Adipocyte (in vitro differentiated cells): ENCODE measurements around the gene CAMK1D.
"Not testable (repeated sequence)": the region's sequence is repeated elsewhere in the genome, so short reads cannot be mapped to it uniquely, and the experiment has no call there.

Experiments
- DNase-seq: peaks from one replicate; pipeline ENCODE4 v3.0.0-alpha.2; 2015; ENCODE audit warnings: low read depth
- H3K27me3 ChIP-seq: replicated peaks from 2 replicates; pipeline ENCODE4 v1.7.0; 2013; ENCODE audit warnings: mild to moderate bottlenecking, low read length, moderate library complexity; ENCODE audit not compliant: control insufficient read depth, insufficient read depth
- H3K36me3 ChIP-seq: 2 replicates; pipeline ENCODE4 v1.7.0; 2013; ENCODE audit warnings: low read length, mild to moderate bottlenecking, moderate library complexity; ENCODE audit not compliant: control insufficient read depth, insufficient read depth, severe bottlenecking
- H3K4me1 ChIP-seq: 2 replicates; pipeline ENCODE4 v1.7.0; 2013; ENCODE audit warnings: mild to moderate bottlenecking, low read length, moderate library complexity; ENCODE audit not compliant: control insufficient read depth, insufficient read depth
- H3K4me3 ChIP-seq: 2 replicates; pipeline ENCODE4 v1.7.0; 2013; ENCODE audit warnings: mild to moderate bottlenecking, low read length, moderate library complexity
- H3K9ac ChIP-seq: 2 replicates; pipeline ENCODE4 v1.7.0; 2013; ENCODE audit warnings: mild to moderate bottlenecking, low read length, moderate library complexity
- H3K9me3 ChIP-seq: 2 replicates; pipeline ENCODE4 v1.7.0; 2013; ENCODE audit warnings: mild to moderate bottlenecking, low read length, moderate library complexity; ENCODE audit not compliant: control insufficient read depth

Gene CAMK1D

DNA sequence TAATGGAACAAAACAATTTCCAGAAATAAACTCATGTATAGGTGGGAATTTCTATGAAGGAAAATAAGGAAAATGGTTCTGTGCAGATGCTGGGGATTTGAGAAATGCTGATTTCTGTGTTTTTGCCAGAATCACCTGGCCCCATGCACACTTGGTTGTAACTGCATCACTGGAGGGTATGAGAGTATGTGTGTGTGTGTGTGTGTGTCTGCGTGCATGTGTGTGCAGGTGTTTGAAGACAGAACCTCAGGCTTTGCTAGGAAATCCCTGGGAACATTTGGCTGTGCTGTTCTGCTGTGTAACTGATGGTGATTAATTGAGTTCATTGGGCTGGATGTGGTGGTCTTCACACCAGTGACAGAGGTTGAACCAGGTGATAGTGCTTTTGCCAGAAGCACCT lies 141.6 kb downstream of the CAMK1D start:
- DNase-seq = no peak
- Histone ChIP-seq H3K4me1 (no peaks in the 10 kb centered on the region), H3K9me3 (no peaks in the 10 kb centered on the region), H3K9ac (no peak overlapping the region), H3K36me3 (no peaks in the 10 kb centered on the region), H3K4me3 (no peak overlapping the region), H3K27me3 (no peaks in the 10 kb centered on the region)

DNA sequence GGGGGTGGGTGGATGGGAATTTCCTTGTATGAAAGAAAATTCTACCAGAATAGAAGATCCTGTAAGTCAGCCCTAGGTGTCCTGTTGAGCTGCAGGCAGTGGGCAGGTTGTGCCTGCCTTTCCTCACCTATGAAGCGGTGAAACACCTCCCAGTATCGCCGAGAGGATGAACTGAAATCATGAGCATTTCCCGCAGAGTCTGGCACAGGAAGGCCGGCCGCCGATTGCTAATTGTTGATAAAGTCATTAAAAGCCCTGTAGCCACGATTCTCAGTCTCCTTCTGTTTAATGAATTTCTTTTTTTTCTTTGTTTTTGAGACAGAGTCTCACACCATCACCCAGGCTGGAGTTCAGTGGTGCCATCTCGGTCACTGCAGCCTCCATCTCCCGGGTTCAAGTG lies 142.1 kb downstream of the CAMK1D start:
- Histone ChIP-seq H3K4me1 (no peaks in the 10 kb centered on the region), H3K9ac (no peak overlapping the region), H3K27me3 (no peaks in the 10 kb centered on the region), H3K36me3 (no peaks in the 10 kb centered on the region), H3K4me3 (no peak overlapping the region), H3K9me3 (no peaks in the 10 kb centered on the region)
- DNase-seq = no peak

DNA sequence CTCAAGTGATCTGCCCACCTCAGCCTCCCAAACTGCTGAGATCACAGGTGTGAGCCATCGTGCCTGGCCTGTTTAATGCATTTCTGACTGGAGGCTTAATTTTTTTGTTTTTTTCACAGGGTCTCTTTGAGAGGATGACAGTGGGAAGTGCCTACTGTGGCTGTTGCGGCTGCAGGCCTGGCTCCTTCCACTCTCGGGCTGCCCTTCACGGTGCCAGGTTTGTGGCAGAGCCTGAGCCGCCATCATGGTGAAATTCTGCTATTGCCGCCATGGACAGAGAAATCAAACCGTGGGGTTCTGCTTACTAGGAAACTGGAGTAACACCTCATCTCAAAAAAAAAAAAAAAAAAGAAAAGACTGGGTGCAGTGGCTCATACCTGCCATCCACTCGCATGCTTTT lies 142.7 kb downstream of the CAMK1D start:
- H3K4me3 ChIP-seq = no peak overlapping the region
- no peaks in the 10 kb centered on the region for H3K27me3 ChIP-seq
- DNase-seq = no peak
- H3K9me3 ChIP-seq = no peaks in the 10 kb centered on the region
- no peaks in the 10 kb centered on the region for H3K36me3 ChIP-seq
- no peak overlapping the region for H3K9ac ChIP-seq
- no peaks in the 10 kb centered on the region for H3K4me1 ChIP-seq

DNA sequence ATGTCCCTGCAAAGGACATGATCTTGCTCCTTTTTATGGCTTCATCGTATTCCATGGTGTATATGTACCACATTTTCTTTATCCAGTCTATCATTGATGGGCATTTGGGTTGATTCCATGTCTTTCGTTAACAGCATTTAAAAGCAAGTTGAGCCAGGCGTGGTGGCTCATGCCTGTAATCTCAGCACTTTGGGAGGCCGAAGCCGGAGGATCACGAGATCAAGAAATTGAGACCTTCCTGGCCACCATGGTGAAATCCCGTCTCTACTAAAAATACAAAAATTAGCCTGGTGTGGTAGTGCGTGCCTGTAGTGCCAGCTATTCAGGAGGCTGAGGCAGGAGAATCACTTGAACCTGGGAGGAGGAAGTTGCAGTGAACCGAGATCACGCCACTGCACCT lies 147.7 kb downstream of the CAMK1D start:
- not testable (repeated sequence) for H3K4me3 ChIP-seq, H3K9me3 ChIP-seq, H3K36me3 ChIP-seq, DNase-seq, H3K9ac ChIP-seq, H3K27me3 ChIP-seq
- H3K4me1 ChIP-seq = peaks cover 23% of the 10 kb centered on the region

DNA sequence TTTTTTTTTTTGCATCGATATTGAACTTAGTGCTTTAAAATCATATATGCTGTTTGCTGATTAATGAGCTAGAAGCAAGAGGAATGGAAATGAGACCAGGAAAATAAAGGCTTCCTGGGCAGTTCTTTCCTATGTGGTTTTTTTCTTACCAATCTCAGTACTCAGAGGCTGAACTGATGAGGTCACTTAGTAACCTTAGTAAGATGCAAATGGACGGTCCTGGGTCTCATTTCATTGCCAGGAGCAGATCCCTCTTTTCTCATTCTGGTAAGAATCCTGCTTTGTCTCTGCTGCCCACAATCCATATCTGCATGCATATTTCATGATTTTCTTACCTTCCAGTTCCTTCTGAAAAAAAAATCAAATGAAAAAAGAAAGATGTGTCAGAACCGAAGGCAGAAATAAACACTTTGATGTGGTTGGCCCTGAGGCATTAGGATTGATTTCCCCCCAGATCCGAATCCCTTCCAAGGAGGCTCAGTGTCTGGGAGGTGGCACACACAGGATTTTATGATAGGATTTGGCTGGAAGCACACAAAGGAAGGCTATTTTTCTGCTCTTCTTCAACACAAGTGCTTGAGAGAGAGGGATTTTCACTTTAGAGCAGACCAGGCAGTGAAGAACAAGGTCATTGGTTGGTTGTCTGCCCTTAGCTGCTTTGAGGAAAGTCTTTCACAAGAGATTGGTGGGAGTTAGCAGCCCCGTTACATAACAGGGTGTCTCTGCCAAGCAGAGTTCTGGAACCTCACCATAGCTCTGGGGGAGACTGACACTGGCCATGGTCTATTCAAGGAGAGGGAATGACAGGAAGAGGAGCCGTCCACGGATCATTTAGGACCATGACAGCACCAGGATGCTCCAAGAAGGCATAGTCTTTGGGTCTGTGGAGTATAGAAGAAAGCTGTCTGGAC lies 150.0 kb downstream of the CAMK1D start:
- no peaks in the 10 kb centered on the region for H3K9me3 ChIP-seq
- peaks cover 23% of the 10 kb centered on the region for H3K4me1 ChIP-seq
- no peak for DNase-seq
- H3K4me3 ChIP-seq = no peak overlapping the region
- H3K9ac ChIP-seq = no peak overlapping the region
- no peaks in the 10 kb centered on the region for H3K27me3 ChIP-seq
- H3K36me3 ChIP-seq = no peaks in the 10 kb centered on the region

DNA sequence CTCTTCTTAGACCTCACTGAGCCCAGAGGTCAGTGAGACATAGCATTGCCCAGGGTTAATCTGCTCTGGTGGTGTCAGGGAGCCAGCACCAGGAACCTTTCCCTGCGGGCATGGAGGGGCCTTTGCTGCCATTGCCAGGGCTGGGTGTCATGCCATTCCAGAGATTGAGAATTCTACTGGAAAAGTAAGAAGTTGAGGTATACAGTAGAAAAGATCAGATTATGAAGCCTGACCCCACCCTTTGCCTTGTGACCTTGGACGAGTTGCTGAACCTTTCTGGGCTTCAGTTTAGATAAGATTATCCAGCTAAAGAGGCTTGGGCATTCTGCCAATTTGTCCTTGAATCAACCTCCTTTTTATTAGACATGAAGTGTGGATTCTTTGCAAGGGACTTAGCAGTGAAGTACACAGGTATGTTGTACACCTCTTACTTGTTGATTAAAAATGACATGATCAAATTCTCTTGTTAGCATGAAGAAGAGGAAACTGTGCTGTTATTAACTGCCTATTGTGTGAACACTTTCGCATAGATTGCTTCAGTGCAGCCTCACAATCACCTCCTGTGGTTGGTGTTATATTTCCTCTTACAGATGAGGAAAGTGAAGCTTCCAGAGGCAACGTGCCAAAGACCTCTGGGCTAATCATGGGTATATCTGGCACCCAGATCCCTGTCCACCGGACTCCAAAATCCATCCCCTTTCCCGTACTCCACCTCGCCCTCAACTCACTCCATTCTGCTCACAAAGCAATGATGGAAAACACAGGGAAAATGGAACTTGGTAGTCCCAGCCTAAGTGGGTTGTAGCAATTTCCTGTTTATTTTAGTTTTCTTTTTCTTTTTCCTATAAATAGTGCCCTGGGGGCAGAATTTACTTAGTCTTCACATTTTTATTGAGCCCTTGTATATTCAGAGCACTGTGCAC lies 151.3 kb downstream of the CAMK1D start:
- no peaks in the 10 kb centered on the region for H3K9me3 ChIP-seq
- H3K4me3 ChIP-seq = no peak overlapping the region
- no peaks in the 10 kb centered on the region for H3K36me3 ChIP-seq
- peak; percentile 23 for DNase-seq
- H3K27me3 ChIP-seq = no peaks in the 10 kb centered on the region
- H3K9ac ChIP-seq = no peak overlapping the region
- peaks cover 23% of the 10 kb centered on the region for H3K4me1 ChIP-seq

DNA sequence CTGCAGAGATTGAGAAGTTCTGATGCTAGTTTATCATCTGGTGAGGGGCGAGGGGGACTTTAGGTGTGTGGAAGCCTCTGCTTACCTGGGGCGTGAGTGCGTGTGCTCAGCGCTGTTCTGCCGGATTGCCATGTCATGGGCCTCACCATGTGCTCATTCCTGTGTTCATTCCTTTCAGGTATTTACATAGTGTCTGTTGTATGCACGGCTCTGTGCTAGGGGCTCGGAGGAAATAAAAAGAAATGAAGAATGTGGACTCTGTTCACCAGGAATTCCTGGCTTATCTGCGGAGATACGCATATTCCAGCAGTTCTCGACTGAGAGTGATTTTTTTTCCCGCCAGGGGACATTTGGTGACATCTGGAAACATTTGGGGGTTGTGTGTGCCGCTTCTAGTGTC lies 152.0 kb downstream of the CAMK1D start:
- H3K27me3 ChIP-seq = no peaks in the 10 kb centered on the region
- no peaks in the 10 kb centered on the region for H3K9me3 ChIP-seq
- H3K4me3 ChIP-seq = no peak overlapping the region
- no peak overlapping the region for H3K9ac ChIP-seq
- no peaks in the 10 kb centered on the region for H3K36me3 ChIP-seq
- H3K4me1 ChIP-seq = peaks cover 23% of the 10 kb centered on the region
- DNase-seq = no peak

DNA sequence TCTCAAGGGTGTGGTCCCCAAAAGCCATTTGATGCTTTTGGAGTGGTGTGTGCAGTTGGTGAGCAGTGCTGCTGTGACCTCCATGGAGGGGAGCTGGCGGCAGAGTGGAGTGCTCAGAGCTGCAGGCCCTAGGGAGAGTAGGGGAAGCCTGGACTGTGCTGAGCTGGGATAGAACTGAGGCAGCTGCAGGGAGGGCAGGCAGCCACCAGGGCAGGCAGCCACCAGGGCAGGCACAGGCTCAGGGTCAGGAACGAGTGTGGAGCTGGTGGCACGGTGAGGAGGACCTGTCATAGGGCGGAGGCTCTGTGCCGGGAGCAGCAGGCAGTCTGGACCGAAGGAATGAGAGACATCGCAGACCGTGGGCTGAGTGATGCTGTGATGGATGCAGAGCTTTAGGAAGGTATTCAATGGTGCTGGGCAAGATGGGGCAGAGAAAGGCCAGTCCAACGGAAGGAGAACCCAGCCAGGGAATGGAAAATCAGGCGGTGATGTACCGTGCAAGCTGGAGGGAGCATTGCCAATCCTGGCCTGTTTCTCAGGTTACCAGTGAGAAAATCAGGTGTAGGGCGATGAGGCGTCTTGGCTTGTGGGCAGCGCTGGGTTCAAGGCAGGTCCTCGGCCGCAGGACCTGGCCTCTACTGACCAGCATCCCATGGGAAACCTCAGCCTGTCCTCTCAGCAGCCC lies 152.6 kb downstream of the CAMK1D start:
- Histone ChIP-seq H3K4me3 (no peak overlapping the region), H3K9me3 (no peaks in the 10 kb centered on the region), H3K4me1 (peaks cover 23% of the 10 kb centered on the region), H3K27me3 (no peaks in the 10 kb centered on the region), H3K36me3 (no peaks in the 10 kb centered on the region), H3K9ac (no peak overlapping the region)
- no peak for DNase-seq

DNA sequence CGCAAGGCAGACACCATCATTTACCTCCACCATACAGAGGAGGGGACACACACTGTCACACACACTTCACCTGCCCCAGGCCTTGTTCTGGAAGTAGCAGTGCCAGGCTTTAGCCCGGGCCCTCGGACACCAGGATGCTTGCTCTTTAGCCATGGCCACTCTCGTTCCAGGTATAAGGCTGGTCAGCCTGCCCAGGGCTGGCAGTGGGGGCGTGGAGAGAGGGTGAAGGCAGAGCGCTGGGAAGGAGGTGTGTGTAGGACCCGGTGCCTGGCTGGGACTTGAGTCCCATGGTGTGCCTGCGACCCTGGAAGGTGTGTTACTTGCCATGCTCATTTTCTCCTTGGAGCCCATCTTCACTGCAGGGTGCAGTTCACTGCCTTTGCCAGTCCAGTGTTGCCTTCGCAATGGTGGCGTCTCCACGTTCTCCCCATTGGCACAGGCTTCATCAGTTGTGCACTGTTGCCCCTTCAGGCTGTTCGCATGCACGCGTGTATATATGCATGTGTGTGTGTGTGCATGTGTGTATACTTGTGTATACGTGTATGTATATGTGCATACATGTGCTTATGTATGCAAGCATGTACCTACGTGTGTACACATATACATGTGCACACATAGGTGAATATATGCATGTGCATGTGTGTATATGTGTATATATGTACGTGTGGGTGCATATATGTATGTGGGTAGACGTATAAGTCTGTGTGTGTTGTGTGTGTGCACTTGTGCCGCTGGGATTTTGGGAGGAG lies 153.4 kb downstream of the CAMK1D start:
- no peak for DNase-seq

DNA sequence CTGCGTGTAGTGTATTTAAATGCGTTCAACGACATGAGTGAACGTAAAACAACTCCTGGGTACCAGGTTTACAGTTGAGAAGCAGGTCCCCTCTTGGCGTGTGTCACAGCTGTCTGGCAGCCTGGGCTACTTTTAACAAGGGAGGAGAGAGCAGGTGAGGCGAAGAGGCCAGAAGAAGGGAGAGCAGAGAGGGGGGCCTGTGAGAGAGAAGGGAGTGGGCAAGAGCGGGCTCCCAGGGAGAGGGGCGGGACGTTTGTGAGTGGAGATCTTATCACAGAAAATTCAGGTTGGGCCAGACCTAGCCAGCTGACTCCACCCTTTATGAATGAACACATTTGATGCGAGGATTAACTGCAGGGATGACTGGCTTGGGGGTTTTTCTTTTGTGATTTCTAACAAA lies 154.0 kb downstream of the CAMK1D start:
- DNase-seq = no peak
- H3K9ac ChIP-seq = no peak overlapping the region
- no peaks in the 10 kb centered on the region for H3K9me3 ChIP-seq
- H3K4me1 ChIP-seq = peaks cover 23% of the 10 kb centered on the region
- no peaks in the 10 kb centered on the region for H3K36me3 ChIP-seq
- H3K27me3 ChIP-seq = no peaks in the 10 kb centered on the region
- no peak overlapping the region for H3K4me3 ChIP-seq

More for the DNA sequence above, 153.4 kb downstream of the CAMK1D start:
- no peaks in the 10 kb centered on the region for H3K9me3 ChIP-seq
- no peak overlapping the region for H3K9ac ChIP-seq
- no peaks in the 10 kb centered on the region for H3K36me3 ChIP-seq
- H3K4me3 ChIP-seq = no peak overlapping the region
- no peaks in the 10 kb centered on the region for H3K27me3 ChIP-seq
- H3K4me1 ChIP-seq = peaks cover 23% of the 10 kb centered on the region
